Skeletal muscle tissue (tissue), 4 donors: ENCODE measurements around the gene MSMB. TPM values are rescaled to one million over a fixed set of nuclear protein-coding genes. Genes with fewer than 3 reads are reported as not detected.

ENCODE experiments used
- H3K27ac ChIP-seq: one replicate; pipeline ENCODE4 v1.7.0; 2013; ENCODE audit warnings: mild to moderate bottlenecking, low read depth, low read length, inconsistent platforms
- H3K27me3 ChIP-seq, 3 donors: one replicate each; pipeline ENCODE4 v1.7.0; 2013; ENCODE audit warnings: low read length in 3 of 3; ENCODE audit not compliant: control insufficient read depth in 3 of 3, insufficient read depth in 3 of 3
- H3K36me3 ChIP-seq, 3 donors: one replicate each; pipeline ENCODE4 v1.7.0; 2013; ENCODE audit warnings: low read length in 3 of 3; ENCODE audit not compliant: control insufficient read depth in 3 of 3, insufficient read depth in 3 of 3
- H3K4me1 ChIP-seq, 3 donors: one replicate each; pipeline ENCODE4 v1.7.0; 2013; ENCODE audit warnings: low read length in 3 of 3, mild to moderate bottlenecking in 3 of 3; ENCODE audit not compliant: control insufficient read depth in 3 of 3, insufficient read depth in 3 of 3
- H3K4me3 ChIP-seq, 3 donors: one replicate each; pipeline ENCODE4 v1.7.0; 2013; ENCODE audit warnings: low read length in 3 of 3
- H3K9ac ChIP-seq, 3 donors: one replicate each; pipeline ENCODE4 v1.7.0; 2013; ENCODE audit warnings: low read length in 3 of 3, mild to moderate bottlenecking in 3 of 3, moderate library complexity in 2 of 3, low read depth in 1 of 3
- H3K9me3 ChIP-seq, 3 donors: one replicate each; pipeline ENCODE4 v1.7.0; 2013; ENCODE audit warnings: low read length in 3 of 3; ENCODE audit not compliant: control insufficient read depth in 3 of 3
- total RNA-seq: library from RNA; depleted of rRNA; stranded (reverse); fragments of >200 nt; gene quantifications from one replicate; pipeline ENCODE4 v1.2.3, GENCODE V29; 2014
- donor health status: Osteomylitis.

Gene MSMB
- total RNA-seq, 1 donor from 2014 or later = not detected

GRCh38 chr10:46024948-46025347, 21.1 kb downstream of the MSMB start:
- Histone ChIP-seq H3K9ac (peak overlapping the region; percentile 16 to 58 (median 24)), H3K27ac (no peak overlapping the region), H3K4me3 (no peak overlapping the region)

DNA sequence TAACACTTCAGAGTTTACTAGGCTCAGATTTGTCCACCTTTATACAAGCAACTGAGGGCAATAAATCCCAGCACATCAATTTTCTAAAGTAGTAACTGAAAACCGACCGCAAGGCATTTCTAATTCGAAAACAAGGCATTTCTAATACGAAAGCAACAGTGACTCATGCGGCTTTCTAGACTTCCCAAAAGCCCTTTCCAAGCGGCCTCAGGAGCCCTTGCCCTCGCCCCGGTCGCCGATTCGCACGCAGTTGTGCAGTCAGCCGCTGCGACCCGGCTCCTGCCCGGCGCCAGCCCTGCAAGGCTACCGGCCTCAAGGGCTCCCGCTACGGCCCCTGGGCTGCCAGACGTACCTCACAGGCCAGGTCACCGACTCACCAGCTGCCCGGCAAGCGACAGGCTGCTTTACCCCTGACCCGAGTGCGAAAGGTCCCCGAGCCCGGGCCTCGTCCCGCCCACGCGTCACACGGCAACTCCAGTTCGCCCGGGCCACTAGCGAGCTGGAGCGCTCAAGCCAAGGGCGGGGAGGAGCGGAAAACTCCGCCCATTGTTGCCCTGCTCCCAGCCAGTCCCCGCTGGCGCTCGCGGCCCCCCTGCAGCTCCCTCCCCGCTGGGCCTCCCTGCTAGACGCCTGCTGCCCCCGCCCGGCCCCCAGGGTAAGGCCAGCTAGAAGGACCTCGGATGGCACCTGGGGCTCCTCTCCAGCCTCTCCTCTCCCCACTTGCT, 22.9 kb downstream of the MSMB start:
- Histone ChIP-seq H3K27me3 (no peaks in the 10 kb centered on the region), H3K27ac (peak overlapping the region; percentile 83), H3K36me3 (peaks cover 0 to 2% (median 0%) of the 10 kb centered on the region in 3 donors), H3K9ac (peak overlapping the region; percentile 79 to 86 (median 80)), H3K4me1 (peaks cover 58 to 62% (median 58%) of the 10 kb centered on the region in 3 donors), H3K4me3 (peak overlapping the region; percentile 74 to 86 (median 75)), H3K9me3 (no peaks in the 10 kb centered on the region)

More at GRCh38 chr10:46024948-46025347, 21.1 kb downstream of the MSMB start:
- Histone ChIP-seq H3K4me1 (peaks cover 53 to 63% (median 54%) of the 10 kb centered on the region in 3 donors), H3K36me3 (peaks cover 0 to 2% (median 0%) of the 10 kb centered on the region in 3 donors), H3K27me3 (no peaks in the 10 kb centered on the region), H3K9me3 (no peaks in the 10 kb centered on the region)

DNA sequence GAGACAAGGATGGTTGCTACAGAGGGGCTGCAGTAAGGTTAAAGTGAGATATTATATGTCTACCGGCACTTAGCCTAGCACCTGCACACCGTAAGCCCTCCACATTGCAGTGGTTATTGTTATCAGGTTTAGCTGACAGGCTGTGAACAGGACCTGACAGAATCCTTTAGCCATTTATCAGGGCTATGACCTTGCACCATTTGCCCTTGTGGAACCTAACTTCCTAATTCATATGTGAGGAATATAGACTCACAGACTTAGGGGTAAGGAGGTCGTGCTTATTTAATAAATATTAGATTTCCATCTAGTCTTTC, 25.8 kb downstream of the MSMB start:
- Histone ChIP-seq H3K9ac (peak overlapping the region in 1 of 3 donors; percentile 27), H3K4me1 (peaks cover 40 to 47% (median 45%) of the 10 kb centered on the region in 3 donors), H3K27me3 (no peaks in the 10 kb centered on the region), H3K36me3 (peaks cover 5 to 6% (median 6%) of the 10 kb centered on the region in 3 donors), H3K27ac (peak overlapping the region; percentile 22), H3K9me3 (no peaks in the 10 kb centered on the region), H3K4me3 (peak overlapping the region in 1 of 3 donors; percentile 15)

DNA sequence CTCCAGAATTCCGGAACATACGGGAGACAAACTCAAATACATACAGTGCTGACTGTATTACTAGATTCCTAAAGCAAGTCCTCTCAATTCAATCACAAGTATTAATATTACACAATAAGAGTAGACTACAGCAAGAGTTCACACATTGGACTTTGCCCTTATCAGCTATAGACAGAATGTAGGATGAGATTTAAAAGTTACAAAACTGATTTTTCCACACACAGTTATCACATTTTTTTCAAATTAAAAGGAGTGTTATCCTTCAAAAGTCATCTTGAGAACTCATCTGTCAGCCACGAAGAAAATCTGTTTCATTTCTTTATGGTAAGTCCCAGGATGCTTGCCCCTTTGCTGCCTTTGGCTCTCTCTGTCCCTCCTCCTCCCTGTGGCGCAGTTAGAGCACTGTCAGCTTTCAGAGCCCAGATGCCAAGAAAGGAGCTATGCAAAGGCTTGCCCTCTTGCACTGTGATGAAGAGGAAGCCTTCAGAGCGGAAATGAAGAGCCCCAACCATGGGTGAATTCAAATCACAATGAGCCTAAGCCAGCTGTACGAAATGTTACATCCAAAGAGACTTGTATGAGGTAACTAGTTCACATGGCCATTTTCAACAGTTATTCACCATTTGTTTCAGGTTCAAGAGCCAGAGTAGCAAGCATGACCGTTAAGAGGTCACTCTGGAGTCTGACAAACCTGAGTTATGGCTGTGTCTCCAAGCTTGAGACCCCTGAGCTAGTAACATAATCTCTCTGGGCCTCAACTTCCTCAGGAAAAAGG, 26.3 kb downstream of the MSMB start:
- peak overlapping the region; percentile 22 for H3K27ac ChIP-seq

DNA sequence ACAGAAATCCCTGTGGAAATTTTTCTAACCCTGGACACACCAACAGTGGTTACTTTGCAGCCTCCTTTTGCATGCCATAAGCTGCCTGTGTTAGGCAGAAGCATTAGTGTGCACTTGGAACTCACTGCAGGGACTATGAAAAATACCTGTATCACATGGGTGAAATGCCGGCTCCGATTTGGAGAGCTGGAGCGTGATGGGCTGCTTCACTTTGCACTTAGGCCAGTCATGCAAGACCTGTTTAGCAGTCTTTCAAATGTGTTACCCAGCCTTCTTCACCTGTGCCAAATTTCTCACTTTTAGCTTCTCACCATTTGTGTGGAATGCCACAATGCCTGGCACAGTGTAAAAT, 26.9 kb downstream of the MSMB start:
- no peaks in the 10 kb centered on the region for H3K9me3 ChIP-seq
- peaks cover 11 to 14% (median 14%) of the 10 kb centered on the region in 3 donors for H3K36me3 ChIP-seq
- H3K27me3 ChIP-seq = no peaks in the 10 kb centered on the region
- H3K4me1 ChIP-seq = peaks cover 36 to 43% (median 43%) of the 10 kb centered on the region in 3 donors
- H3K9ac ChIP-seq = peak overlapping the region in 1 of 3 donors; percentile 18
- H3K4me3 ChIP-seq = peak overlapping the region in 1 of 3 donors; percentile 9
- H3K27ac ChIP-seq = peak overlapping the region; percentile 4

More for the DNA sequence above, 26.3 kb downstream of the MSMB start:
- H3K4me3 ChIP-seq = peak overlapping the region in 1 of 3 donors; percentile 15
- peak overlapping the region in 1 of 3 donors; percentile 27 for H3K9ac ChIP-seq
- no peaks in the 10 kb centered on the region for H3K9me3 ChIP-seq
- no peaks in the 10 kb centered on the region for H3K27me3 ChIP-seq
- H3K36me3 ChIP-seq = peaks cover 8 to 10% (median 9%) of the 10 kb centered on the region in 3 donors
- H3K4me1 ChIP-seq = peaks cover 37 to 45% (median 43%) of the 10 kb centered on the region in 3 donors

DNA sequence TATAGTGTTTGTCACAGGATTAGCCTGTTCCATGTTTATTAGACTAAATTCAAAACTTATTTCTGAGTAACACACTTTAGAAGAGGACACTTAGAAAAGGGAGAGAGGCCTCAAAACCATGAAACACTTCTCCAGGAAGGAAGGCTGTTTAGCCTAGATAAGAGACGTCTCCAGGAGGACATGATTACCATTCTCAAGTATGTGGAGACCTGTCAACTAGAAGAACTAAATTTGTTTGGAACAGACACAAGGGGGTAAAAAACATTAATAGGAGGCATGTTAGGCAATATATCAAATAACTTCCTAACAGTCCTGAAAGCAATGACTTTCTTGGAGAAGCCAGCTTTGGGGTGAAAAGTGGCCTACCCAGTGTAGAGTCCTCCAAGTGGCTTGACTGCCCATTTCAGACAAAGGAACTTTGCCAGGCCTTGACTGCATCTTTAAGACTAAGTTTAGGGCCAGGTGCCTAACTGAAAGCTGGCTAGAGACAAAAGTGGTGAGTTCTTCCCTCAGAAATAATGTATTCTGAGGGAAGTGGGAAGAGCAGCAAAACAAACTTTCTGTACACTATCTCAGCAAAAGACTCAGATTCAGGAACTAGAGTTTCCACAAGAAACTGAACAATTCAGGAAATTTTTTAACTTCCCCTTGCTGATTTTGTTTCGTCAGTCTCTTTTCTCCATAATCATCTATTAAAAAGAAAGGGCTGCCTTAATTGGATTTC, 27.5 kb downstream of the MSMB start:
- Histone ChIP-seq H3K36me3 (peaks cover 14 to 17% (median 15%) of the 10 kb centered on the region in 3 donors), H3K9ac (peak overlapping the region in 1 of 3 donors; percentile 18), H3K27ac (peak overlapping the region; percentile 4), H3K27me3 (no peaks in the 10 kb centered on the region), H3K4me3 (no peak overlapping the region), H3K9me3 (no peaks in the 10 kb centered on the region), H3K4me1 (peaks cover 34 to 42% (median 40%) of the 10 kb centered on the region in 3 donors)

- no peaks in the 10 kb centered on the region for H3K27me3 ChIP-seq
- no peaks in the 10 kb centered on the region for H3K9me3 ChIP-seq
- no peak overlapping the region for H3K9ac ChIP-seq
- H3K4me3 ChIP-seq = no peak overlapping the region
- H3K4me1 ChIP-seq = peaks cover 32 to 39% (median 36%) of the 10 kb centered on the region in 3 donors
- no peak overlapping the region for H3K27ac ChIP-seq
- H3K36me3 ChIP-seq = peaks cover 17 to 25% (median 23%) of the 10 kb centered on the region in 3 donors
Observed at GRCh38 chr10:46017733-46018132, 28.3 kb downstream of the MSMB start.

DNA sequence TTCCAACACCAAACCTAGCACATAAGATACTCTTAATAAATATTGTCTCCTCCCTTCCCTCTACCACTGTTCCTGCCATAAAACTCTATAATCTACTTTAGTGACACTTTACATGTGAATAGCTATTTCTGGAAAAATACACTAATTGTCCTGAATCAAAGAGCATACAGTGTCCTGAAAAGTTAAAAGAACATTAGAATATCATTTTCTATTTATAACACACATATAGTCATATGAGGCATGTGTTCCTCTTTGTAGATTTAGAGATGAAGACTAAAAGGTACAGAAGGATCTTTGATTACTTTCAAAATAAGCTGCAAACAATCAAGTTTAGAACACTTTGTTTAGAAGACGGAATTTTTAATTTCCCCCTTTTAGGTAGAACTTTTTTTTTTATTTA, 29.3 kb downstream of the MSMB start:
- Histone ChIP-seq H3K4me1 (peaks cover 30 to 39% (median 34%) of the 10 kb centered on the region in 3 donors), H3K4me3 (no peak overlapping the region), H3K27ac (no peak overlapping the region), H3K36me3 (peaks cover 20 to 32% (median 31%) of the 10 kb centered on the region in 3 donors), H3K9me3 (no peaks in the 10 kb centered on the region), H3K9ac (no peak overlapping the region), H3K27me3 (no peaks in the 10 kb centered on the region)

- Histone ChIP-seq H3K4me1 (peaks cover 30 to 36% (median 34%) of the 10 kb centered on the region in 3 donors), H3K9me3 (no peaks in the 10 kb centered on the region), H3K27me3 (no peaks in the 10 kb centered on the region), H3K9ac (no peak overlapping the region), H3K36me3 (peaks cover 26 to 37% (median 35%) of the 10 kb centered on the region in 3 donors), H3K27ac (no peak overlapping the region), H3K4me3 (no peak overlapping the region)
Observed at GRCh38 chr10:46016190-46016589, 29.9 kb downstream of the MSMB start.
